Nephron (organoid): Measurements from ENCODE around the gene MLXIP.

ENCODE experiments used
- H3K27ac Mint-ChIP-seq, 3 experiments: 2 replicates each; pipeline ENCODE4 v1.8.0; 2020; ENCODE audit warnings: mixed read lengths in 3 of 3, mild to moderate bottlenecking in 2 of 3, moderate library complexity in 1 of 3
- H3K27me3 Mint-ChIP-seq: 2 replicates; pipeline ENCODE4 v1.8.0; 2021; ENCODE audit warnings: low read depth, mild to moderate bottlenecking, moderate library complexity, mixed read lengths
- H3K36me3 Mint-ChIP-seq: 2 replicates; pipeline ENCODE4 v1.8.0; 2020; ENCODE audit warnings: low read depth, mixed read lengths
- H3K4me1 Mint-ChIP-seq: 2 replicates; pipeline ENCODE4 v1.8.0; 2020; ENCODE audit warnings: mixed read lengths
- H3K4me3 Mint-ChIP-seq, 3 experiments: 2 replicates each; pipeline ENCODE4 v1.8.0; 2020; ENCODE audit warnings: mild to moderate bottlenecking in 3 of 3, mixed read lengths in 3 of 3, moderate library complexity in 2 of 3
- H3K9me3 Mint-ChIP-seq: 2 replicates; pipeline ENCODE4 v1.8.0; 2020; ENCODE audit warnings: mixed read lengths
- CTCF ChIP-seq, 3 experiments: fragments of 200-600 bp; sonication (generic); IDR thresholded peaks; one replicate each; pipeline ENCODE4 v1.5.0; 2021; ENCODE audit warnings: antibody characterized with exemption in 3 of 3; ENCODE audit not compliant: unreplicated experiment in 3 of 3

Gene MLXIP

DNA sequence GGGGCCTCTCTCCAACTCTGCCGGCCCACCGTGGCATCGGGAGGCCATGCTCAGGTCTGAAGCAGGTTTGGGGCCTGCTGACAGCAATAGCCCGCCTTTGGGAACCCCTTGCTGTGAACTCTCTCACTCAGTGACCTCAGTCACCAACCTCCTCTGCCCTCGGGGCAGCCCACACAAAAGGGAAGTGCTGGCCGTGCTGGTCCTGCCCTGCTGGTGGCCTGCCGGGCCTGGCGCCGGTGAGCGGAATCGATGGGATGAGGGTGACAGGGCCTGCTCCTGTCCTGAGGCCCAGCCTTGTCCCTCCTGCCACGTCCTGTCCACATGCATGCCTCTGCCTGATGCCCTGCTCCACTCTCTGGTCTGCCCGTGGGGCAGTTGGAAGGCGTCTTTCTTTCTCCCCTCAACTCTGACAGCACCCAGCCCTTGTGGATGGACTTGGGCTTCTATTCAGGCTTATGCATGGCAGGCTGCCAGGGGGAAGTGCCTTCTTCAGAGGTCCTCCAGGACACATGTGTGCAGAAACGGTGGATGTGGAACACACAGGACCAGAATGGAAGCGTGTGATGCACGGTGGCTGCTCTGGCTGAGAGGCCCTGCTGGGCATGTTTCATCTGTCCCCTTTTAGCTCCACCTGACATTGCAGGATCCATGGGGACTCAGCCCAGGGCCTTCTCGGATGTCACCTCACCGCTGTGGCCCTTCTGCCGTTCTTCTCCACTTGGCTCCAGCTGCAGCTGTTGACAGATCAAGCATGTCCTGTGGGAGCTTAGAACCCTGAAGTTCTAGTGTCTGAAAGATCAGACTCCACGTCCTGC is 63.6 kb downstream of the MLXIP start:
- H3K27ac Mint-ChIP-seq: no peak overlapping the region
- H3K4me1 Mint-ChIP-seq: no peaks in the 10 kb centered on the region
- peaks cover 46% of the 10 kb centered on the region for H3K36me3 Mint-ChIP-seq
- no peak for TF ChIP-seq CTCF (IDR thresholded peaks at IDR 0.05; ENCODE audit: unreplicated experiment in 3 of 3)
- no peak overlapping the region for H3K4me3 Mint-ChIP-seq
- H3K9me3 Mint-ChIP-seq: no peaks in the 10 kb centered on the region
- peaks cover 3% of the 10 kb centered on the region for H3K27me3 Mint-ChIP-seq

- no peak for TF ChIP-seq CTCF (IDR thresholded peaks at IDR 0.05; ENCODE audit: unreplicated experiment in 3 of 3)
- Mint-ChIP-seq H3K9me3 (no peaks in the 10 kb centered on the region), H3K27me3 (peaks cover 3% of the 10 kb centered on the region), H3K4me1 (no peaks in the 10 kb centered on the region), H3K4me3 (no peak overlapping the region), H3K36me3 (peaks cover 46% of the 10 kb centered on the region), H3K27ac (no peak overlapping the region)
These were observed 64.3 kb downstream of the MLXIP start for GRCh38 chr12:122142857-122143256.

- no peaks in the 10 kb centered on the region for H3K27me3 Mint-ChIP-seq
- H3K36me3 Mint-ChIP-seq: peaks cover 40% of the 10 kb centered on the region
- no peak overlapping the region for H3K4me3 Mint-ChIP-seq
- no peak for TF ChIP-seq CTCF (IDR thresholded peaks at IDR 0.05; ENCODE audit: unreplicated experiment in 3 of 3)
- no peak overlapping the region for H3K27ac Mint-ChIP-seq
- H3K4me1 Mint-ChIP-seq: no peaks in the 10 kb centered on the region
- no peaks in the 10 kb centered on the region for H3K9me3 Mint-ChIP-seq
These were observed 66.3 kb downstream of the MLXIP start for GRCh38 chr12:122144885-122145284.

- Mint-ChIP-seq H3K27ac (no peak overlapping the region), H3K27me3 (no peaks in the 10 kb centered on the region), H3K36me3 (peaks cover 36% of the 10 kb centered on the region)
These were observed 67.2 kb downstream of the MLXIP start for GRCh38 chr12:122145505-122146330.

DNA sequence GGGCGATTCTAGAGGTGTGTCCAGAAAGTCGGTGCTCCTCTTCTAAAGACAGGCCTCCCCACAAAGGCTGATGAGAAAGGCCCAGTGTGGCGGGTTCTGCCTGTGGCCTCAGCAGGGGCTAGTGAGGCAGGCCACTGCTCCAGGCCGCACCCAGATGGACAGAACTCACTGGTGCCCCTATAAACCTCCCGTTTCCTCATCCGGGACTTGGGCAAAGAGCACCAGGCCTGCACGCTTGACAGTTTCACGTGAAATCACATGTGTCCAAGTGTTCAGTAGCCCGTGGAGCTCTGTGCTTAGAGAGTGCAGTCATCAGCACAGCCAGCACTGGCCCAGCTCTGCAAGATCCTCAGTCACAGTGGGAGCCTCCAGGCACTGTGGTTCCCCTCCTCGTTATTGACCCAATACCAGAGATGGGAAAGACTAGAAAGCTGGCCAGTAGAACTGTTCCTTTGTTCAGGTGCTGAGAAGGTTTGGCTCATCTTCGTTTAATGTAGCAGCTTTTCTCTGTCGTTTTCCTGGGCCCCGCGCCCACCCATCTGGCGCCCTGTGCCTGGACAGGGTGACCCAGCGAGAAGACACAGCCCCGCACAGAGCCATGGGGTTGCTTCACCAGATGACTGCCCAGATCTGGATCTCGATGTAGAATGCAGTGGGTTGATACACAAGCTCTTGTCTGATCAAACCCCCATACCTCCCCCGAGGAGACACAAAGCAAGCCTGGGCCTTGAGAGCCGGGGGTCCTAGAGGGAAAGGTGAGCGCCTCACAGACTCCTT is 69.1 kb downstream of the MLXIP start:
- no peak overlapping the region for H3K27ac Mint-ChIP-seq
- no peak for TF ChIP-seq CTCF (IDR thresholded peaks at IDR 0.05; ENCODE audit: unreplicated experiment in 3 of 3)
- H3K36me3 Mint-ChIP-seq: peaks cover 18% of the 10 kb centered on the region
- H3K9me3 Mint-ChIP-seq: no peaks in the 10 kb centered on the region
- H3K27me3 Mint-ChIP-seq: no peaks in the 10 kb centered on the region
- H3K4me1 Mint-ChIP-seq: no peaks in the 10 kb centered on the region
- H3K4me3 Mint-ChIP-seq: no peak overlapping the region

More at GRCh38 chr12:122145505-122146330, 67.2 kb downstream of the MLXIP start:
- H3K4me1 Mint-ChIP-seq: no peaks in the 10 kb centered on the region
- no peak for TF ChIP-seq CTCF (IDR thresholded peaks at IDR 0.05; ENCODE audit: unreplicated experiment in 3 of 3)
- no peak overlapping the region for H3K4me3 Mint-ChIP-seq
- H3K9me3 Mint-ChIP-seq: no peaks in the 10 kb centered on the region
